Astrocyte (in vitro differentiated cells and primary cell): Measurements from ENCODE around the gene WDSUB1. TPM values are rescaled to one million over a fixed set of nuclear protein-coding genes. Genes with fewer than 3 reads are reported as not detected.

Experiments used
- DNase-seq: peaks from one replicate; pipeline ENCODE4 v3.0.0-alpha.2; 2010; ENCODE audit warnings: low read depth
- FAIRE-seq: peaks from 2 replicates; lab custom pipeline; 2011; peaks lifted over from hg19 to GRCh38; lab: Jason Lieb, UNC
- H2AFZ ChIP-seq: 2 replicates; pipeline ENCODE4 v1.6.0; 2012; ENCODE audit warnings: low read depth, low read length, inconsistent platforms
- H3K27ac ChIP-seq: 2 replicates; pipeline ENCODE4 v1.5.1; 2011; ENCODE audit warnings: low read depth, low read length, inconsistent platforms
- H3K27me3 ChIP-seq: 2 replicates; pipeline ENCODE4 v1.6.0; 2011; ENCODE audit warnings: low read length, inconsistent platforms; ENCODE audit not compliant: insufficient read depth
- H3K36me3 ChIP-seq: 2 replicates; pipeline ENCODE4 v1.5.1; 2011; ENCODE audit warnings: low read length, inconsistent platforms; ENCODE audit not compliant: insufficient read depth
- H3K4me1 ChIP-seq: 2 replicates; pipeline ENCODE4 v1.5.1; 2011; ENCODE audit warnings: low read length, inconsistent platforms; ENCODE audit not compliant: insufficient read depth
- H3K4me2 ChIP-seq: 2 replicates; pipeline ENCODE4 v1.6.0; 2012; ENCODE audit warnings: low read length, inconsistent platforms
- H3K4me3 ChIP-seq: 2 replicates; pipeline ENCODE4 v1.5.1; 2011; ENCODE audit warnings: low read depth, mild to moderate bottlenecking, low read length, inconsistent platforms; ENCODE audit not compliant: insufficient read depth
- H3K79me2 ChIP-seq: 2 replicates; pipeline ENCODE4 v1.6.0; 2012; ENCODE audit warnings: mild to moderate bottlenecking, low read length, inconsistent platforms; ENCODE audit not compliant: insufficient read depth
- H3K9ac ChIP-seq: 2 replicates; pipeline ENCODE4 v1.6.0; 2012; ENCODE audit warnings: mild to moderate bottlenecking, low read length, inconsistent platforms
- H3K9me3 ChIP-seq: 2 replicates; pipeline ENCODE4 v1.5.1; 2012; ENCODE audit warnings: low read depth, mild to moderate bottlenecking, low read length, inconsistent platforms; ENCODE audit not compliant: insufficient read depth
- H4K20me1 ChIP-seq: 2 replicates; pipeline ENCODE4 v1.6.0; 2012; ENCODE audit warnings: low read length, inconsistent platforms; ENCODE audit not compliant: insufficient read depth
- H3K27ac Mint-ChIP-seq: one replicate; pipeline ENCODE4 v1.8.0; 2021; ENCODE audit warnings: mild to moderate bottlenecking, mixed read lengths; ENCODE audit not compliant: unreplicated experiment
- H3K27me3 Mint-ChIP-seq: one replicate; pipeline ENCODE4 v1.8.0; 2021; ENCODE audit warnings: low read depth, mixed read lengths; ENCODE audit not compliant: unreplicated experiment
- H3K36me3 Mint-ChIP-seq: one replicate; pipeline ENCODE4 v1.8.0; 2021; ENCODE audit warnings: low read depth, mixed read lengths; ENCODE audit not compliant: unreplicated experiment
- H3K4me1 Mint-ChIP-seq: one replicate; pipeline ENCODE4 v1.8.0; 2021; ENCODE audit warnings: low read depth, mixed read lengths; ENCODE audit not compliant: unreplicated experiment
- H3K4me3 Mint-ChIP-seq: one replicate; pipeline ENCODE4 v1.8.0; 2021; ENCODE audit warnings: mild to moderate bottlenecking, moderate library complexity, mixed read lengths; ENCODE audit not compliant: unreplicated experiment
- H3K9me3 Mint-ChIP-seq: one replicate; pipeline ENCODE4 v1.8.0; 2021; ENCODE audit warnings: mild to moderate bottlenecking, mixed read lengths; ENCODE audit not compliant: unreplicated experiment
- CTCF ChIP-seq: IDR thresholded peaks from 2 replicates; pipeline ENCODE4 v1.5.1; 2011; ENCODE audit warnings: low read depth, mild to moderate bottlenecking, inconsistent platforms, low read length, moderate library complexity; ENCODE audit not compliant: insufficient read depth
- EZH2 ChIP-seq: IDR thresholded peaks from 2 replicates; pipeline ENCODE4 v1.6.1; 2012; ENCODE audit warnings: mild to moderate bottlenecking, low read length, inconsistent platforms; ENCODE audit not compliant: insufficient read depth
- total RNA-seq: library from RNA; stranded (reverse); gene quantifications from 2 replicates; pipeline ENCODE4 v1.2.1, GENCODE V29; 2021

Gene WDSUB1
- total RNA-seq, 1 donor from 2014 or later, result 5.4 TPM

- no peaks in the 10 kb centered on the region for H4K20me1 ChIP-seq
- Mint-ChIP-seq H3K36me3 (peaks cover 2% of the 10 kb centered on the region), H3K27me3 (no peaks in the 10 kb centered on the region), H3K27ac (no peak overlapping the region), H3K4me3 (no peak overlapping the region), H3K9me3 (no peaks in the 10 kb centered on the region), H3K4me1 (no peaks in the 10 kb centered on the region)
- no peak overlapping the region for H3K27ac ChIP-seq
- no peak for FAIRE-seq
- H3K4me3 ChIP-seq, result no peak overlapping the region
- no peaks in the 10 kb centered on the region for H3K27me3 ChIP-seq
- no peaks in the 10 kb centered on the region for H3K79me2 ChIP-seq
- H3K4me1 ChIP-seq, result no peaks in the 10 kb centered on the region
- DNase-seq, result no peak
- H3K9me3 ChIP-seq, result no peaks in the 10 kb centered on the region
- H2AFZ ChIP-seq, result no peak overlapping the region
- no peak overlapping the region for H3K4me2 ChIP-seq
- peaks cover 3% of the 10 kb centered on the region for H3K36me3 ChIP-seq
- H3K9ac ChIP-seq, result no peak overlapping the region
- TF ChIP-seq EZH2 (no peak), CTCF (no peak)
Observed at GRCh38 chr2:159322419-159322818, 35.9 kb upstream of the WDSUB1 start.

GRCh38 chr2:159317392-159318088, 31.0 kb upstream of the WDSUB1 start:
- no peaks in the 10 kb centered on the region for H3K9me3 Mint-ChIP-seq

More at GRCh38 chr2:159317392-159318088, 31.0 kb upstream of the WDSUB1 start:
- Mint-ChIP-seq H3K4me1 (no peaks in the 10 kb centered on the region), H3K4me3 (no peak overlapping the region), H3K27ac (no peak overlapping the region), H3K27me3 (no peaks in the 10 kb centered on the region), H3K36me3 (peaks cover 11% of the 10 kb centered on the region)
- DNase-seq, result peak; percentile 30
- Histone ChIP-seq H3K27me3 (no peaks in the 10 kb centered on the region), H4K20me1 (no peaks in the 10 kb centered on the region), H3K9me3 (no peaks in the 10 kb centered on the region), H3K4me3 (no peak overlapping the region), H3K4me2 (no peak overlapping the region), H3K36me3 (peaks cover 6% of the 10 kb centered on the region), H3K4me1 (no peaks in the 10 kb centered on the region), H3K27ac (no peak overlapping the region), H3K9ac (no peak overlapping the region), H3K79me2 (no peaks in the 10 kb centered on the region), H2AFZ (no peak overlapping the region)
- FAIRE-seq, result no peak
- no peak for TF ChIP-seq CTCF
- no peak for TF ChIP-seq EZH2
